WTC11 (cell line): ENCODE data around the gene LDLRAD4. TPM values are rescaled to one million over a fixed set of nuclear protein-coding genes. Genes with fewer than 3 reads are reported as not detected.

Source experiments
- ATAC-seq: fragments of 200-7000 bp; cut with Tn5 transposase; 2 replicates; pipeline ENCODE4 v1.10.0; 2021; ENCODE audit warnings: mild to moderate bottlenecking, moderate library complexity
- CTCF ChIA-PET: fragments of 300-600 bp; sonication (Branson Sonifier 250); formaldehyde crosslinking; loops from one replicate; lab custom pipeline; 2021; ENCODE audit warnings: antibody characterized with exemption; lab: Charles Lee
- POLR2A ChIA-PET: fragments of 350-600 bp; sonication (Branson Sonifier 250); formaldehyde crosslinking; loops from one replicate; lab custom pipeline; 2021; ENCODE audit warnings: antibody characterized with exemption; lab: Charles Lee
- DNase-seq: peaks from one replicate; pipeline ENCODE4 v3.0.0; 2021; ENCODE audit warnings: low spot score
- H3K27ac Mint-ChIP-seq: 2 replicates; pipeline ENCODE4 v1.8.0; 2021; ENCODE audit warnings: mixed read lengths
- H3K27me3 Mint-ChIP-seq: 2 replicates; pipeline ENCODE4 v1.8.0; 2021; ENCODE audit warnings: low read depth, mild to moderate bottlenecking, moderate library complexity, mixed read lengths
- H3K36me3 Mint-ChIP-seq: 2 replicates; pipeline ENCODE4 v1.8.0; 2021; ENCODE audit warnings: mixed read lengths
- H3K4me1 Mint-ChIP-seq: 2 replicates; pipeline ENCODE4 v1.8.0; 2022; ENCODE audit warnings: mixed read lengths
- H3K4me3 Mint-ChIP-seq: 2 replicates; pipeline ENCODE4 v1.8.0; 2021; ENCODE audit warnings: mild to moderate bottlenecking, moderate library complexity, mixed read lengths
- H3K9me3 Mint-ChIP-seq: 2 replicates; pipeline ENCODE4 v1.8.0; 2021; ENCODE audit warnings: mixed read lengths
- ATF1 ChIP-seq: sonication (generic); formaldehyde crosslinking; IDR thresholded peaks from 2 replicates; pipeline ENCODE4 v1.8.1; 2023; ENCODE audit warnings: mild to moderate bottlenecking, moderate library complexity, missing genetic modification reagents
- CREB1 ChIP-seq: sonication (generic); formaldehyde crosslinking; IDR thresholded peaks from 2 replicates; pipeline ENCODE4 v1.8.0; 2023; ENCODE audit warnings: mild to moderate bottlenecking, missing genetic modification reagents
- EMX1 ChIP-seq: fragments of 250-450 bp; sonication (Bioruptor Pico); IDR thresholded peaks from 2 replicates; pipeline ENCODE4 v1.8.0; 2021; ENCODE audit warnings: mild to moderate bottlenecking
- ESRRA ChIP-seq: sonication (generic); formaldehyde crosslinking; IDR thresholded peaks from 2 replicates; pipeline ENCODE4 v1.8.1; 2022; ENCODE audit warnings: mild to moderate bottlenecking, missing genetic modification reagents, borderline replicate concordance
- FOXK1 ChIP-seq: sonication (generic); formaldehyde crosslinking; IDR thresholded peaks from 2 replicates; pipeline ENCODE4 v1.8.0; 2022; ENCODE audit warnings: mild to moderate bottlenecking, moderate library complexity, missing genetic modification reagents
- FOXP1 ChIP-seq: sonication (generic); formaldehyde crosslinking; IDR thresholded peaks from 2 replicates; pipeline ENCODE4 v1.8.0; 2022; ENCODE audit warnings: missing genetic modification reagents, mild to moderate bottlenecking, moderate library complexity, borderline replicate concordance
- GABPB1 ChIP-seq: sonication (generic); formaldehyde crosslinking; IDR thresholded peaks from 2 replicates; pipeline ENCODE4 v1.8.1; 2023; ENCODE audit warnings: mild to moderate bottlenecking, missing genetic modification reagents
- GTF2I ChIP-seq: fragments of 250-450 bp; sonication (Bioruptor Pico); conservative IDR thresholded peaks from 2 replicates; pipeline ENCODE4 v1.4.0; 2021; ENCODE audit warnings: mild to moderate bottlenecking
- IRF2 ChIP-seq: sonication (generic); formaldehyde crosslinking; IDR thresholded peaks from 2 replicates; pipeline ENCODE4 v1.8.0; 2022; ENCODE audit warnings: low read depth, missing genetic modification reagents, borderline replicate concordance
- JAZF1 ChIP-seq: fragments of 250-450 bp; sonication (Bioruptor Pico); IDR thresholded peaks from 2 replicates; pipeline ENCODE4 v1.9.0; 2021; ENCODE audit warnings: moderate library complexity, mild to moderate bottlenecking, inconsistent platforms
- MYBL2 ChIP-seq: sonication (generic); formaldehyde crosslinking; IDR thresholded peaks from 2 replicates; pipeline ENCODE4 v1.8.1; 2023; ENCODE audit warnings: mild to moderate bottlenecking, moderate library complexity, missing genetic modification reagents
- RELA ChIP-seq: sonication (generic); formaldehyde crosslinking; IDR thresholded peaks from 2 replicates; pipeline ENCODE4 v1.8.1; 2022; ENCODE audit warnings: missing genetic modification reagents, mild to moderate bottlenecking, borderline replicate concordance
- RORB ChIP-seq: fragments of 250-450 bp; sonication (Bioruptor Pico); IDR thresholded peaks from 2 replicates; pipeline ENCODE4 v1.9.0; 2021; ENCODE audit warnings: mild to moderate bottlenecking
- SMAD3 ChIP-seq: sonication (generic); formaldehyde crosslinking; IDR thresholded peaks from 2 replicates; pipeline ENCODE4 v1.8.0; 2022; ENCODE audit warnings: missing genetic modification reagents, mild to moderate bottlenecking, borderline replicate concordance
- TEAD4 ChIP-seq: sonication (generic); formaldehyde crosslinking; IDR thresholded peaks from 2 replicates; pipeline ENCODE4 v1.8.0; 2022; ENCODE audit warnings: mild to moderate bottlenecking, missing genetic modification reagents
- ZNF138 ChIP-seq: sonication (generic); formaldehyde crosslinking; conservative IDR thresholded peaks from 2 replicates; pipeline ENCODE4 v1.8.1; 2022; ENCODE audit warnings: mild to moderate bottlenecking, moderate library complexity, missing genetic modification reagents
- ZNF219 ChIP-seq: sonication (generic); formaldehyde crosslinking; IDR thresholded peaks from 2 replicates; pipeline ENCODE4 v1.8.0; 2023; ENCODE audit warnings: missing genetic modification reagents, mild to moderate bottlenecking, borderline replicate concordance
- total RNA-seq: library from RNA; stranded (reverse); gene quantifications from 3 replicates; pipeline ENCODE4 v1.2.3, GENCODE V29; 2021
- TF ChIP-seq, protein P1 (sequence below): sonication (generic); formaldehyde crosslinking; conservative IDR thresholded peaks from 2 replicates; pipeline ENCODE4 v1.8.1; 2023; ENCODE audit warnings: mild to moderate bottlenecking, low read depth, missing genetic modification reagents, moderate library complexity
- TF ChIP-seq, protein P2 (sequence below): sonication (generic); formaldehyde crosslinking; conservative IDR thresholded peaks from 2 replicates; pipeline ENCODE4 v1.8.1; 2022; ENCODE audit warnings: mild to moderate bottlenecking, missing genetic modification reagents
- TF ChIP-seq, protein P3 (sequence below): sonication (generic); formaldehyde crosslinking; IDR thresholded peaks from 2 replicates; pipeline ENCODE4 v1.8.1; 2022; ENCODE audit warnings: mild to moderate bottlenecking, missing genetic modification reagents, moderate library complexity, borderline replicate concordance
- TF ChIP-seq, protein P4 (sequence below): sonication (generic); formaldehyde crosslinking; IDR thresholded peaks from 2 replicates; pipeline ENCODE4 v1.8.1; 2023; ENCODE audit warnings: mild to moderate bottlenecking, missing genetic modification reagents, moderate library complexity
- TF ChIP-seq, protein P5 (sequence below): sonication (generic); formaldehyde crosslinking; IDR thresholded peaks from 2 replicates; pipeline ENCODE4 v1.8.0; 2022; ENCODE audit warnings: mild to moderate bottlenecking, missing genetic modification reagents
- TF ChIP-seq, protein P6 (sequence below): sonication (generic); formaldehyde crosslinking; IDR thresholded peaks from 2 replicates; pipeline ENCODE4 v1.8.1; 2023; ENCODE audit warnings: mild to moderate bottlenecking, missing genetic modification reagents
- TF ChIP-seq, protein P7 (sequence below): fragments of 250-450 bp; sonication (Bioruptor Pico); IDR thresholded peaks from 2 replicates; pipeline ENCODE4 v1.9.0; 2021; ENCODE audit warnings: mild to moderate bottlenecking, borderline replicate concordance

LDLRAD4 gene
- total RNA-seq, 1 experiment from 2014 or later = 6.2 TPM

DNA sequence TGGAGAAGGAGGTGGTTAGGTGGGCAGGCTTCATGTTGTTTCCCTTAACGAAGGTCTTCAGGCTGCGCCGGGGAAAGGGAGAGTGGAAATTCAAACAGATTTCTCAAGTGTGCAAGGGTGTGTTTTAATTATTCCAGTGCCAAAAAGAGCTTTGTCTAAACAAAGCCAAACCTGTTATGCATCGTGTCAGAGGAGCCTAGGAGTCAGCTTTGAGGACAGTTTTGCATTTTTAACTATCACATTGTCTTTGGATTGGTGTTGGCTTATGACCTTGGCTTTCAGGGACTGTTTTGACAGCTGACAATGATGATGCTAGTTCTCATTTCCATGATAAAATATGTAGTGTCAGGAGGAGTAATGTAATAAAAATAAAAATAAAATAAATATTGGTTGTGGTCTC, 144.8 kb downstream of the LDLRAD4 start:
- no peak for ATAC-seq
- CTCF ChIA-PET = interaction anchor here (1.3 kb wide), 1 partner anchor 204 kb away, joined by 3 read pairs; no protein-coding TSS in a partner anchor
- H3K4me1 Mint-ChIP-seq = peaks cover 29% of the 10 kb centered on the region
- H3K36me3 Mint-ChIP-seq = no peaks in the 10 kb centered on the region
- H3K4me3 Mint-ChIP-seq = no peak overlapping the region
- no peaks in the 10 kb centered on the region for H3K9me3 Mint-ChIP-seq
- no peak for DNase-seq
- no peaks in the 10 kb centered on the region for H3K27me3 Mint-ChIP-seq
- H3K27ac Mint-ChIP-seq = no peak overlapping the region
- TF ChIP-seq FOXP1 (no peak), EMX1 (CRISPR knock-in tag) (no peak), MYBL2 (CRISPR knock-in tag) (no peak), ZNF138 (CRISPR knock-in tag) (no peak), ZNF219 (CRISPR knock-in tag) (no peak), GTF2I (CRISPR knock-in tag) (no peak), RELA (CRISPR knock-in tag) (no peak), ATF1 (no peak), JAZF1 (CRISPR knock-in tag) (no peak), FOXK1 (no peak), RORB (CRISPR knock-in tag) (no peak)
- TF ChIP-seq, protein P1, sequence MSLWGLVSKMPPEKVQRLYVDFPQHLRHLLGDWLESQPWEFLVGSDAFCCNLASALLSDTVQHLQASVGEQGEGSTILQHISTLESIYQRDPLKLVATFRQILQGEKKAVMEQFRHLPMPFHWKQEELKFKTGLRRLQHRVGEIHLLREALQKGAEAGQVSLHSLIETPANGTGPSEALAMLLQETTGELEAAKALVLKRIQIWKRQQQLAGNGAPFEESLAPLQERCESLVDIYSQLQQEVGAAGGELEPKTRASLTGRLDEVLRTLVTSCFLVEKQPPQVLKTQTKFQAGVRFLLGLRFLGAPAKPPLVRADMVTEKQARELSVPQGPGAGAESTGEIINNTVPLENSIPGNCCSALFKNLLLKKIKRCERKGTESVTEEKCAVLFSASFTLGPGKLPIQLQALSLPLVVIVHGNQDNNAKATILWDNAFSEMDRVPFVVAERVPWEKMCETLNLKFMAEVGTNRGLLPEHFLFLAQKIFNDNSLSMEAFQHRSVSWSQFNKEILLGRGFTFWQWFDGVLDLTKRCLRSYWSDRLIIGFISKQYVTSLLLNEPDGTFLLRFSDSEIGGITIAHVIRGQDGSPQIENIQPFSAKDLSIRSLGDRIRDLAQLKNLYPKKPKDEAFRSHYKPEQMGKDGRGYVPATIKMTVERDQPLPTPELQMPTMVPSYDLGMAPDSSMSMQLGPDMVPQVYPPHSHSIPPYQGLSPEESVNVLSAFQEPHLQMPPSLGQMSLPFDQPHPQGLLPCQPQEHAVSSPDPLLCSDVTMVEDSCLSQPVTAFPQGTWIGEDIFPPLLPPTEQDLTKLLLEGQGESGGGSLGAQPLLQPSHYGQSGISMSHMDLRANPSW (CRISPR knock-in tag) = no peak
- TF ChIP-seq, protein P2, sequence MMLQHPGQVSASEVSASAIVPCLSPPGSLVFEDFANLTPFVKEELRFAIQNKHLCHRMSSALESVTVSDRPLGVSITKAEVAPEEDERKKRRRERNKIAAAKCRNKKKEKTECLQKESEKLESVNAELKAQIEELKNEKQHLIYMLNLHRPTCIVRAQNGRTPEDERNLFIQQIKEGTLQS = no peak
- TF ChIP-seq, all 79 proteins: peak for 0
- POLR2A ChIA-PET = no interaction called here

DNA sequence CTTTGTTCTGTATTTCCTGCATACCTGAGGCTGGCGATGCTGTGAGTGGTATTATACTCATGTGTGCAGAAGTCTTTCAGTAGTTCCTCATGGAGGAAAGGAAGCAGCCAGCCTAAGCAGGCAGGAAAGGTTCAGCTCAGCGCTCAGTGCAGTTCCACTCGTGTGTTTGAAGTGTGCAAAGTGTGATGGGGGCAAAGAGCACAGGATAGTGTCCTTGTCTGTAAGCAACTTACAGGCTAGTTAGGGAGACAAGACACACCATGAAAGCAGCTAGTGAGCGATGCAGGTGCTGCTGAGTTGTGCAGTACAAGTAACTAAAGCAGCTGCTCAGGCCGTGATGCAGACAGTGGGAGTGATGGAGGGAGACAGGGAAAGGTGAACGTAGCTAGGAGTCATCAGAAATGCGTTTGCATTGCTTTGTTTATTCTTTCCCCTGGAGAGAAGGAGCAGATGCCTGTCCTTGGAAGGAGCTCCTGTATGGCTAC, 146.2 kb downstream of the LDLRAD4 start:
- POLR2A ChIA-PET = no interaction called here
- CTCF ChIA-PET = interaction anchor here (0.7 to 2.4 kb wide), 4 partner anchors 24 to 205 kb away, joined by 3 to 7 read pairs (median 4); no protein-coding TSS in a partner anchor
- H3K4me1 Mint-ChIP-seq = peaks cover 32% of the 10 kb centered on the region
- H3K36me3 Mint-ChIP-seq = no peaks in the 10 kb centered on the region
- no peak overlapping the region for H3K4me3 Mint-ChIP-seq
- no peaks in the 10 kb centered on the region for H3K27me3 Mint-ChIP-seq
- H3K9me3 Mint-ChIP-seq = no peaks in the 10 kb centered on the region
- peak overlapping the region; percentile 35; the same call in 1 of the 2 replicates for H3K27ac Mint-ChIP-seq
- DNase-seq (no peak), ATAC-seq (no peak)
- TF ChIP-seq, protein P3, sequence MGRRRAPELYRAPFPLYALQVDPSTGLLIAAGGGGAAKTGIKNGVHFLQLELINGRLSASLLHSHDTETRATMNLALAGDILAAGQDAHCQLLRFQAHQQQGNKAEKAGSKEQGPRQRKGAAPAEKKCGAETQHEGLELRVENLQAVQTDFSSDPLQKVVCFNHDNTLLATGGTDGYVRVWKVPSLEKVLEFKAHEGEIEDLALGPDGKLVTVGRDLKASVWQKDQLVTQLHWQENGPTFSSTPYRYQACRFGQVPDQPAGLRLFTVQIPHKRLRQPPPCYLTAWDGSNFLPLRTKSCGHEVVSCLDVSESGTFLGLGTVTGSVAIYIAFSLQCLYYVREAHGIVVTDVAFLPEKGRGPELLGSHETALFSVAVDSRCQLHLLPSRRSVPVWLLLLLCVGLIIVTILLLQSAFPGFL = no peak
- TF ChIP-seq SMAD3 (CRISPR knock-in tag) (no peak), GABPB1 (no peak), ESRRA (no peak), TEAD4 (CRISPR knock-in tag) (no peak), CREB1 (CRISPR knock-in tag) (no peak), IRF2 (CRISPR knock-in tag) (no peak)
- TF ChIP-seq, protein P4, sequence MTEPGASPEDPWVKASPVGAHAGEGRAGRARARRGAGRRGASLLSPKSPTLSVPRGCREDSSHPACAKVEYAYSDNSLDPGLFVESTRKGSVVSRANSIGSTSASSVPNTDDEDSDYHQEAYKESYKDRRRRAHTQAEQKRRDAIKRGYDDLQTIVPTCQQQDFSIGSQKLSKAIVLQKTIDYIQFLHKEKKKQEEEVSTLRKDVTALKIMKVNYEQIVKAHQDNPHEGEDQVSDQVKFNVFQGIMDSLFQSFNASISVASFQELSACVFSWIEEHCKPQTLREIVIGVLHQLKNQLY (CRISPR knock-in tag) = no peak
- TF ChIP-seq, protein P5, sequence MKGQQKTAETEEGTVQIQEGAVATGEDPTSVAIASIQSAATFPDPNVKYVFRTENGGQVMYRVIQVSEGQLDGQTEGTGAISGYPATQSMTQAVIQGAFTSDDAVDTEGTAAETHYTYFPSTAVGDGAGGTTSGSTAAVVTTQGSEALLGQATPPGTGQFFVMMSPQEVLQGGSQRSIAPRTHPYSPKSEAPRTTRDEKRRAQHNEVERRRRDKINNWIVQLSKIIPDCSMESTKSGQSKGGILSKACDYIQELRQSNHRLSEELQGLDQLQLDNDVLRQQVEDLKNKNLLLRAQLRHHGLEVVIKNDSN (CRISPR knock-in tag) = no peak
- TF ChIP-seq, protein P6, sequence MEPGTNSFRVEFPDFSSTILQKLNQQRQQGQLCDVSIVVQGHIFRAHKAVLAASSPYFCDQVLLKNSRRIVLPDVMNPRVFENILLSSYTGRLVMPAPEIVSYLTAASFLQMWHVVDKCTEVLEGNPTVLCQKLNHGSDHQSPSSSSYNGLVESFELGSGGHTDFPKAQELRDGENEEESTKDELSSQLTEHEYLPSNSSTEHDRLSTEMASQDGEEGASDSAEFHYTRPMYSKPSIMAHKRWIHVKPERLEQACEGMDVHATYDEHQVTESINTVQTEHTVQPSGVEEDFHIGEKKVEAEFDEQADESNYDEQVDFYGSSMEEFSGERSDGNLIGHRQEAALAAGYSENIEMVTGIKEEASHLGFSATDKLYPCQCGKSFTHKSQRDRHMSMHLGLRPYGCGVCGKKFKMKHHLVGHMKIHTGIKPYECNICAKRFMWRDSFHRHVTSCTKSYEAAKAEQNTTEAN = no peak
- TF ChIP-seq, protein P7, sequence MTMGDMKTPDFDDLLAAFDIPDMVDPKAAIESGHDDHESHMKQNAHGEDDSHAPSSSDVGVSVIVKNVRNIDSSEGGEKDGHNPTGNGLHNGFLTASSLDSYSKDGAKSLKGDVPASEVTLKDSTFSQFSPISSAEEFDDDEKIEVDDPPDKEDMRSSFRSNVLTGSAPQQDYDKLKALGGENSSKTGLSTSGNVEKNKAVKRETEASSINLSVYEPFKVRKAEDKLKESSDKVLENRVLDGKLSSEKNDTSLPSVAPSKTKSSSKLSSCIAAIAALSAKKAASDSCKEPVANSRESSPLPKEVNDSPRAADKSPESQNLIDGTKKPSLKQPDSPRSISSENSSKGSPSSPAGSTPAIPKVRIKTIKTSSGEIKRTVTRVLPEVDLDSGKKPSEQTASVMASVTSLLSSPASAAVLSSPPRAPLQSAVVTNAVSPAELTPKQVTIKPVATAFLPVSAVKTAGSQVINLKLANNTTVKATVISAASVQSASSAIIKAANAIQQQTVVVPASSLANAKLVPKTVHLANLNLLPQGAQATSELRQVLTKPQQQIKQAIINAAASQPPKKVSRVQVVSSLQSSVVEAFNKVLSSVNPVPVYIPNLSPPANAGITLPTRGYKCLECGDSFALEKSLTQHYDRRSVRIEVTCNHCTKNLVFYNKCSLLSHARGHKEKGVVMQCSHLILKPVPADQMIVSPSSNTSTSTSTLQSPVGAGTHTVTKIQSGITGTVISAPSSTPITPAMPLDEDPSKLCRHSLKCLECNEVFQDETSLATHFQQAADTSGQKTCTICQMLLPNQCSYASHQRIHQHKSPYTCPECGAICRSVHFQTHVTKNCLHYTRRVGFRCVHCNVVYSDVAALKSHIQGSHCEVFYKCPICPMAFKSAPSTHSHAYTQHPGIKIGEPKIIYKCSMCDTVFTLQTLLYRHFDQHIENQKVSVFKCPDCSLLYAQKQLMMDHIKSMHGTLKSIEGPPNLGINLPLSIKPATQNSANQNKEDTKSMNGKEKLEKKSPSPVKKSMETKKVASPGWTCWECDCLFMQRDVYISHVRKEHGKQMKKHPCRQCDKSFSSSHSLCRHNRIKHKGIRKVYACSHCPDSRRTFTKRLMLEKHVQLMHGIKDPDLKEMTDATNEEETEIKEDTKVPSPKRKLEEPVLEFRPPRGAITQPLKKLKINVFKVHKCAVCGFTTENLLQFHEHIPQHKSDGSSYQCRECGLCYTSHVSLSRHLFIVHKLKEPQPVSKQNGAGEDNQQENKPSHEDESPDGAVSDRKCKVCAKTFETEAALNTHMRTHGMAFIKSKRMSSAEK = no peak
